22Rv1 (cell line): Measurements from ENCODE around the gene FXYD2.

Experiments
- CTCF ChIP-seq: fragments of 450-650 bp; IDR thresholded peaks from 2 replicates; pipeline ENCODE4 v1.5.1; 2017; ENCODE audit warnings: mild to moderate bottlenecking
- ZFX ChIP-seq: fragments of 450-650 bp; IDR thresholded peaks from 2 replicates; pipeline ENCODE4 v1.6.1; 2017; ENCODE audit warnings: antibody characterized with exemption, borderline replicate concordance

- TF ChIP-seq CTCF = no peak
- no peak for TF ChIP-seq ZFX
These were observed 11.0 kb upstream of the FXYD2 start for GRCh38 chr11:117835576-117835975.
